MCF 10A (cell line): ENCODE results near the gene PPP1R37. TPM values are rescaled to one million over a fixed set of nuclear protein-coding genes. Genes with fewer than 3 reads are reported as not detected.
A peak's percentile ranks its signal among the peaks of the same experiment; 100 is the strongest.

Experiments used
- BruUV-seq: library from RNA; stranded (reverse); fragments of 400-500 nt; replicated peaks from 2 replicates; lab custom pipeline; 2021; lab: Mats Ljungman, UMichigan
- CTCF ChIA-PET: fragments of 300-600 bp; sonication (Branson Sonifier 250); formaldehyde crosslinking; extraction: SDS; loops from one replicate; lab custom pipeline; 2021; ENCODE audit warnings: antibody characterized with exemption, inconsistent platforms; lab: Yijun Ruan, JAX
- POLR2A ChIA-PET: fragments of 300-600, 350-650 bp; sonication (Branson Sonifier 250); formaldehyde crosslinking; extraction: SDS; loops from one replicate; lab custom pipeline; 2020; ENCODE audit warnings: antibody characterized with exemption, inconsistent platforms; lab: Yijun Ruan, JAX
- DNase-seq: peaks from one replicate; pipeline ENCODE4 v3.0.0-alpha.2; 2018; ENCODE audit not compliant: unreplicated experiment
- H3K27ac Mint-ChIP-seq: one replicate; pipeline ENCODE4 v1.8.0; 2022; ENCODE audit warnings: mild to moderate bottlenecking, low read depth, mixed read lengths; ENCODE audit not compliant: unreplicated experiment
- H3K27me3 Mint-ChIP-seq: one replicate; pipeline ENCODE4 v1.8.0; 2022; ENCODE audit warnings: mixed read lengths; ENCODE audit not compliant: insufficient read depth, unreplicated experiment
- H3K36me3 Mint-ChIP-seq: one replicate; pipeline ENCODE4 v1.8.0; 2022; ENCODE audit warnings: mild to moderate bottlenecking, moderate library complexity, mixed read lengths; ENCODE audit not compliant: insufficient read depth, unreplicated experiment
- H3K4me1 Mint-ChIP-seq: one replicate; pipeline ENCODE4 v1.8.0; 2022; ENCODE audit warnings: mixed read lengths; ENCODE audit not compliant: insufficient read depth, unreplicated experiment
- H3K4me3 Mint-ChIP-seq: one replicate; pipeline ENCODE4 v1.8.0; 2022; ENCODE audit warnings: mild to moderate bottlenecking, moderate library complexity, mixed read lengths; ENCODE audit not compliant: unreplicated experiment
- H3K9me3 Mint-ChIP-seq: one replicate; pipeline ENCODE4 v1.8.0; 2022; ENCODE audit warnings: mixed read lengths; ENCODE audit not compliant: unreplicated experiment
- intact Hi-C: fragments of 100-400 bp; cut with micrococcal nuclease; formaldehyde crosslinking; loops from 2 replicates; pipeline ENCODE4 v1.14.1; 2022
- total RNA-seq: library from RNA; stranded (reverse); gene quantifications from 2 replicates; pipeline ENCODE4 v1.2.3, GENCODE V29; 2022
- TF ChIP-seq, protein P1 (sequence below): fragments of 200-600 bp; IDR thresholded peaks from one replicate; pipeline ENCODE4 v1.8.0; 2022; ENCODE audit warnings: antibody characterized with exemption, mild to moderate bottlenecking; ENCODE audit not compliant: unreplicated experiment

PPP1R37 gene
- total RNA-seq, 1 experiment from 2014 or later: 22.0 TPM

DNA sequence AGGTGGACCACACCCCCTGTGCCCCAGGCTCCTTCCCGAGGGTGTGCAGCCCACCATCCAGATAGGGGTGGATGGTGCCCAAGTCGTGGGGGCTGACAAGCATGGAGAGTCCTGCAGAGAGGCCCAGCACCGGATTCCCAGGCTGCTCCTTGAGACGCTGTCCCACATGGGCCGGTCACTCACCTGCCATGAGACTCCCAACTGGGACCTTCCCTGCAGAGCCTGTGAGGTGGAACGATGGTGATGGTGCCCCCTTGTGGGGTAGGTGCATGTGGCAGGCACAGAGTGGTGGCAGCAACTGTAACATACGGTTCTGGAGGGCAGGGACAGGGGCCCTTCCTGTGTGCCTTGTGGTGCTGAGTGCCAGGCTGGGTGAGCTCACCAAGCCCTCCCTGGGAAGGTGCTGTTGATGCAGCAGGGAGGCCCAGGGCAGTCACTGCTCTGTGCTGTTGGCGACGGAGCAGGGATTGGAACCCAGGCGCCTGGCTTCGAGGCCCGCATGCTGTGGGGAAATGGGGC is 33.1 kb downstream of the PPP1R37 start:
- TF ChIP-seq, protein P1, sequence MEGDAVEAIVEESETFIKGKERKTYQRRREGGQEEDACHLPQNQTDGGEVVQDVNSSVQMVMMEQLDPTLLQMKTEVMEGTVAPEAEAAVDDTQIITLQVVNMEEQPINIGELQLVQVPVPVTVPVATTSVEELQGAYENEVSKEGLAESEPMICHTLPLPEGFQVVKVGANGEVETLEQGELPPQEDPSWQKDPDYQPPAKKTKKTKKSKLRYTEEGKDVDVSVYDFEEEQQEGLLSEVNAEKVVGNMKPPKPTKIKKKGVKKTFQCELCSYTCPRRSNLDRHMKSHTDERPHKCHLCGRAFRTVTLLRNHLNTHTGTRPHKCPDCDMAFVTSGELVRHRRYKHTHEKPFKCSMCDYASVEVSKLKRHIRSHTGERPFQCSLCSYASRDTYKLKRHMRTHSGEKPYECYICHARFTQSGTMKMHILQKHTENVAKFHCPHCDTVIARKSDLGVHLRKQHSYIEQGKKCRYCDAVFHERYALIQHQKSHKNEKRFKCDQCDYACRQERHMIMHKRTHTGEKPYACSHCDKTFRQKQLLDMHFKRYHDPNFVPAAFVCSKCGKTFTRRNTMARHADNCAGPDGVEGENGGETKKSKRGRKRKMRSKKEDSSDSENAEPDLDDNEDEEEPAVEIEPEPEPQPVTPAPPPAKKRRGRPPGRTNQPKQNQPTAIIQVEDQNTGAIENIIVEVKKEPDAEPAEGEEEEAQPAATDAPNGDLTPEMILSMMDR: peak; percentile 65
- Mint-ChIP-seq H3K27ac (no peak overlapping the region), H3K27me3 (no peaks in the 10 kb centered on the region), H3K4me1 (peaks cover 6% of the 10 kb centered on the region), H3K4me3 (no peak overlapping the region), H3K36me3 (peaks cover 6% of the 10 kb centered on the region), H3K9me3 (no peaks in the 10 kb centered on the region)
- DNase-seq: peak; percentile 73
- ChIA-PET POLR2A (interaction anchor here (0.6 to 3.5 kb wide), 2 partner anchors 31 to 34 kb away, joined by 3 to 10 read pairs; partner anchors contain the start of gene PPP1R37), CTCF (interaction anchor here (0.6 to 2.6 kb wide), 11 partner anchors 10 to 574 kb away, joined by 3 to 19 read pairs (median 3); no protein-coding TSS in a partner anchor)
- intact Hi-C loops: loop anchor here (2.0 kb wide), 1 partner anchor 33 kb away; the partner anchor contains the start of gene PPP1R37
- no TSS peak for BruUV-seq

DNA sequence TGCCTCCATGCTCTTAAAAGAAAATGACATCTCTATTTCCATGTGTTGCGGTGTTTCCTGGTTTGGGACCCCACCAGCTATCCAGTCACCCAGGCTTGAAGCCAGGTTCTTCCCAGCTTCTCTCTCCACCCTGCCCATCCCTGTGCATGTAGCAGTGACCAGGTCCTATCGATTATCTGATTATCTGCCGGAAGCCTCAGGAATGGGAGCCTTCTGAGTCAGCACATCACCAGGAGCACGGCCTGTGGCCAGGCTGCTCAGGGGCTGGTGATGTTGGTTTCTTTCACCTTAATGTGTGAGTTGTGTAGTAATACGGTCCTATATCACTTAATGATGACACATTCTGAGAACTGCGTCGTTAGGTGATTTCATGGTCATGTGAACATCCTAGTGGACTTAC is 33.7 kb downstream of the PPP1R37 start:
- ChIA-PET CTCF (interaction anchor here (0.7 to 2.6 kb wide), 4 partner anchors 9 to 341 kb away, joined by 3 to 19 read pairs (median 5); no protein-coding TSS in a partner anchor), POLR2A (interaction anchor here (3.5 kb wide), 1 partner anchor 34 kb away, joined by 10 read pairs; the partner anchor contains the start of gene PPP1R37)
- no TSS peak for BruUV-seq
- H3K27ac Mint-ChIP-seq: no peak overlapping the region
- no peaks in the 10 kb centered on the region for H3K9me3 Mint-ChIP-seq
- intact Hi-C loops: loop anchor here (2.0 kb wide), 1 partner anchor 34 kb away; the partner anchor contains the start of gene PPP1R37
- H3K4me1 Mint-ChIP-seq: peaks cover 6% of the 10 kb centered on the region
- no peak for DNase-seq
- H3K27me3 Mint-ChIP-seq: no peaks in the 10 kb centered on the region
- H3K36me3 Mint-ChIP-seq: peaks cover 6% of the 10 kb centered on the region
- H3K4me3 Mint-ChIP-seq: no peak overlapping the region
- TF ChIP-seq, protein P1: no peak

DNA sequence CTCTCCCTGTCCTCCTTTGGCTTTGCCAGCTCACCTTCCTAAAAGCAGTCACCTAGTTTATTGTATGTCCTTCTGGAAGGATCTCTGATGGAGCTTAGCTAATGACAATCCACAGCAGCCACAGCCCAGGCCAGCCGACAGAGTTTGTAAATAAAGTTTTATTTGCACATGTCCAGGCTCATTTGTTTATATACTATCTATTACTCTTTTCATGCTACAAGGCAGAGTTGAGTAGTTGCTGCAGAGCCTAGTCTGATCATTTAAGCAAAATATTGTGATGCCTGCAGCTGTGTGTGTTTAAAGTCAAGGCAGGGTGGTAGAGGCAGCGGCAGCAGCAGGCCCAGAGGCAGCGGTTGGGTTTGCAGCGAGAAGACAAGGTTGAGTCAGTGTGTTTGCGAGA is 35.2 kb downstream of the PPP1R37 start:
- Mint-ChIP-seq H3K27me3 (no peaks in the 10 kb centered on the region), H3K9me3 (no peaks in the 10 kb centered on the region), H3K36me3 (peaks cover 6% of the 10 kb centered on the region), H3K4me1 (peaks cover 6% of the 10 kb centered on the region), H3K27ac (no peak overlapping the region), H3K4me3 (no peak overlapping the region)
- ChIA-PET POLR2A (no interaction called here), CTCF (no interaction called here)
- TF ChIP-seq, protein P1: no peak
- no TSS peak for BruUV-seq
- intact Hi-C loops: no loop called here
- DNase-seq: no peak

DNA sequence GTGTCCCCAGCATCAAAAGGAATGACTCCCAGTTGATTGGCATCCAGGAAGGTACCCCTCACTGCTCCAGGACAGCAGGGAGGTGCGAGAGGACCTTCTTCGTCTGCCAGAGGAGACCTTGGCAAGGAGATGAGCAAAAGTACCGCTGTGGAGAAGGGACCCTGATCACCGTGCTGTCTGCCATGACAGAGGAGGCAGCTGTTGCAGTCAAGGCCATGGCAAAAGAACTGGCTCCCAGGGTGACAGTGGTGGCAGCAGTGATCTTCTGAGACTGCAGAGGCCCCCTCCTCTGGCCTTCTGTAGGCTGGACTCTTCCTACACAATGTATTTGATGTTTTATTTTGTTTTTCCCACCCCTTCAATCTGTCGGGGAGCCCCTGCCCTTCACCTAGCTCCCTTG is 35.8 kb downstream of the PPP1R37 start:
- no peak overlapping the region for H3K27ac Mint-ChIP-seq

More for the DNA sequence above, 35.8 kb downstream of the PPP1R37 start:
- CTCF ChIA-PET: interaction anchor here (0.6 kb wide), 2 partner anchors 83 to 91 kb away, joined by 3 read pairs; no protein-coding TSS in a partner anchor
- Mint-ChIP-seq H3K4me3 (no peak overlapping the region), H3K9me3 (no peaks in the 10 kb centered on the region), H3K4me1 (peaks cover 4% of the 10 kb centered on the region), H3K27me3 (no peaks in the 10 kb centered on the region), H3K36me3 (peaks cover 7% of the 10 kb centered on the region)
- POLR2A ChIA-PET: interaction anchor here (0.6 kb wide), 1 partner anchor 56 kb away, joined by 3 read pairs; no protein-coding TSS in a partner anchor
- intact Hi-C loops: no loop called here
- TF ChIP-seq, protein P1: no peak
- no peak for DNase-seq
- BruUV-seq: no TSS peak
